ENCODE results near the gene RPUSD2.

RPUSD2 gene, protein sequence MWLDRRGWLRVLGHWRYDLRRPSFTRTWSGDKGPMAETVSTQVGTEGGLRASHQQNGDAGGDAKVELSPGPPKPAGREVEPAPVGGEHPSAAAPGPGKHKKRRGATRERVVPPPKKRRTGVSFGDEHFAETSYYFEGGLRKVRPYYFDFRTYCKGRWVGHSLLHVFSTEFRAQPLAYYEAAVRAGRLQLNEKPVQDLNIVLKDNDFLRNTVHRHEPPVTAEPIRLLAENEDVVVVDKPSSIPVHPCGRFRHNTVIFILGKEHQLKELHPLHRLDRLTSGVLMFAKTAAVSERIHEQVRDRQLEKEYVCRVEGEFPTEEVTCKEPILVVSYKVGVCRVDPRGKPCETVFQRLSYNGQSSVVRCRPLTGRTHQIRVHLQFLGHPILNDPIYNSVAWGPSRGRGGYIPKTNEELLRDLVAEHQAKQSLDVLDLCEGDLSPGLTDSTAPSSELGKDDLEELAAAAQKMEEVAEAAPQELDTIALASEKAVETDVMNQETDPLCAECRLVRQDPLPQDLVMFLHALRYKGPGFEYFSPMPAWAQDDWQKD

DNA sequence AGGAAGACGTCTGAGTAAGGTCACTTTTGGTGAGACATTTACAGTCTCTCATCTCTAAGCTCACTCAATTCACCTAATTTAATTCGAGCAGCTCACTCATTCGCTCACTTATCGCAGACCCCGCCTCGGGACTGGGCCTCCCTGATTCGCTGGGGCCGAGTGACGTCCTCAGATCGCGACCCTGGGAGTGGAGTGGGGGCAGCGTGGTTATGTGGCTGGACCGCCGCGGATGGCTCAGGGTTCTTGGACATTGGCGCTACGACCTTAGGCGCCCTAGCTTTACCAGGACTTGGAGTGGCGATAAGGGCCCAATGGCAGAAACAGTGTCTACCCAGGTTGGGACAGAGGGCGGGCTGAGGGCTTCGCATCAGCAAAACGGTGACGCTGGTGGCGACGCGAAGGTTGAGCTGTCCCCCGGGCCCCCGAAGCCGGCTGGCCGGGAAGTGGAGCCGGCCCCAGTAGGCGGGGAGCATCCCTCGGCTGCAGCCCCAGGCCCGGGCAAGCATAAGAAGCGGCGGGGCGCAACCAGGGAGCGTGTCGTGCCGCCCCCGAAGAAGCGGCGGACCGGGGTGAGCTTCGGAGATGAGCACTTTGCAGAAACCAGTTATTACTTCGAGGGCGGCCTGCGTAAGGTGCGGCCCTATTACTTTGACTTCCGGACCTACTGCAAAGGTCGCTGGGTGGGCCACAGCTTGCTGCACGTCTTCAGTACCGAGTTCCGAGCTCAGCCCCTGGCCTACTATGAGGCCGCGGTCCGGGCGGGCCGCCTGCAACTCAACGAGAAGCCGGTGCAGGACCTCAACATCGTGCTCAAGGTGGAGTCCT lies at the start of gene RPUSD2:
TSS of gene RPUSD2 (plus strand) at position 171 of the 825 bp plus-strand sequence. CDS start at position 210, 39 bp downstream.
- DNase-seq (ENCODE audit: low read depth, low spot score): peak; percentile 42

DNA sequence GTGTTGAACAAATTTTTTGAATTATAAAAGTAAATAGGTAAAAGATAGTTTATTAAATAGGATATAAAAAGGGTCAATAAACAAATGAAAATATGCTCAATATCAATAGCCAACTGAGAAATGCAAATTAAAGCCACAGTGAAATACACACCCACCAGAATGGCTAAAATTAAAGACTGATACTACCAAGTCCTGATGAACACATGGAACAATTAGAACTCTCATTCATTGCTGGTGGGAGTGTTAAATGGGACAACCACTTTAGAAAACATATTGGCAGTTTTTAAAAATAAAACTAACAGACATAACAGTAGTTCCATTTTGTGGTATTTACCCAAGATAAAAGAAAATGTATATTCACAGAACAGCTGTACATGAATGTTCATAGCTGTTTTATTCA lies 45.5 kb upstream of the RPUSD2 start:
- DNase-seq (ENCODE audit: low read depth, low spot score): no peak

DNA sequence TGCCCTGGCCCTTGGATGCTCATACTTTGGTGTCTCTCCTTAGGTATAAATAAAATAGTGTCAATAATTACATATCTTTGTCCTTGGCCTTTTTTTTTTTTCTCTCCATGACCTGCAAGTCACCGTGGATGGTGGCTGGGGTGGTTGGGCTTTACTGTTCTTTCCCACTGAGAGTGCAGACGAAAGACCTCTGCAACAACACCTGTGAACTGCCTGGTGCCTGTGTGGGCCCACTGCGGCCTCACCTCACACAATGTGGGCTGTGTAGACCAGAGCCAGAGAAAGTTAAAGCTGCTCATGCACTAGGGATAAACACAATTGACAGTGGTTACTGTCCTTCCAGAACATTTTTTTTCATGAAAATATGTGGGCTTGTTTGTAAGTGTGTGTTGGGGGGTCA lies 43.2 kb upstream of the RPUSD2 start:
- no peak for DNase-seq (ENCODE audit: low read depth, low spot score)

DNA sequence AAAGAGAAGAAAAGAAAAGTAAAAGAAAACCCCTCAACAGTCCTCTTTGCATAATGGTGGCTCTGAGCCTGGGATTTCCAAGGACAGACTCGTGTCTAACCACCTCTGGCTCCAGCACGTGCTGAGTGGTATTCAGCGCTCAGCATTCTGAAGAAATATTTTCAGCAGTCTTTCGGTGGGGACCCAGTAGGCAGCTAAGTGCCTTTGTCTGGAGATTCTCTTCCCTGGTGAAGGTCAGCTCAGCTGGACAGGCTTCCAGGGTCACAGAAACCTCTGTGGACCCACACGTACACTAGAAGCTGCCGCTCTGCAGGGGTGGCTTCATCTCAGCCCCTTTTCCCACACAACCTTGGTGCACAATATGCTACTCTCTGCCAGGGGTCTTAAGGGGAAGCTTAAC lies 40.3 kb upstream of the RPUSD2 start:
- no peak for DNase-seq (ENCODE audit: low read depth, low spot score)

DNA sequence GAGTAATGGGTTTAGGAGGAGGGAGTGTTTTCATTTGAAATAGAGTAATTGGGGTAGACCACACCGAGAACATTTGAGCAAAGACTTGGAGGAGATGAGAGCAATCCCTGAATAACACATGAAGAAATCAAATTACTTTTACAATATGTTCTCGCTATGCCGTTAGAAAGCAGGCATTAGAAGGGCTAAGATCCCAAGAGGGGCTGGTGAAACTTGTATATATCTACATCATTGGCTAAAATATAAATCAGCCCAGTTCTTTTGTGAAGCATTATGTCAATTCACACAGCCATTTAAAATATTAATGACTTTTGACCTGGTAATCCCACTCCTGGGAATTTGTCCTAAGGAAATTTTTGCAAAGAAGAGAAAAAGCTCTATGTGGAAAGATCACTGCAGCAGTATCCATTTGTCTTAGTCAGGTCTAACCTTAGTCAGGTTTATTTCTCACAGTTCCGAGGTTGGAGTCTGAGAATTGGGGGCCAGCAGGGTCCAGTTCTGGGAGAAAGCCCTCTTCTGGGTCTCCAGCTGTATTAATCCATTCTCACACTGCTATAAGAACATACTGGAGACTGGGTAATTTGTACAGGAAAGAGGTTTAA lies 35.2 kb upstream of the RPUSD2 start:
- DNase-seq (ENCODE audit: low read depth, low spot score): no peak

DNA sequence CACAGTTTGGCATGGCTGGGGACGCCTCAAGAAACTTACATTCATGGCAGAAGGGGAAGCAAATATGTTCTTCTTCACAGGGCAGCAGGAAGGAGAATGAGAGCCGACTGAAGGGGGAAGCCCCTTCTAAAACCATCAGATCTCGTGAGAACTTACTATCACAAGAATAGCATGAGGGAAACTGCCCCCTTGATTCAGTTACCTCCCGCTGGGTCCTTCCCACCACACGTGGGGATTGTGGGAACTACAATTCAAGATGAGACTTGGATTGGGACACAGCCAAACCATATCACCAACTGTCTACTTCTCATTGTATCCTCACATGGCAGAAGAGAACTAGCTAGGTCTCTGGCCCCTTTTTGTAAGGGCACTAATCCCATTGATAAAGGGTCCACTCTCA lies 34.7 kb upstream of the RPUSD2 start:
- no peak for DNase-seq (ENCODE audit: low read depth, low spot score)

DNA sequence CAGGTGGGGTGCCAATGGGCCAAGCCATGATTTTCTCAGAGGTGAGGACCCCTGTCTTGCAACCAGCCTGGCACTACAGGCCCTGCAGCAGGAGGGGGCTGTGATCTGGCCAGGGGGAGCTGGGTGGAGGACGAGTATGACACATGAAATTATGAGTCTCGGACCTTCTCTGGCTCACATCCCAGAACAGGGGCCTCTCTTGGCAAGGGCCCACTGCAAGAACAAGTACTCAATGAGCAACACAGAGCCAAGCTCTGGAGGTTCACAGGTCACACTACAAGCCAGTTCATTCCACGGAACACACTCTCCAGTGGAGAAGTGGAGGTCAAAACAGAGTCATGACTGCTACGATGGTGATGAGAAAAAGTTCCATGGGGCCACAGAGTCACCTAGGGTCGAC lies 32.6 kb upstream of the RPUSD2 start:
- DNase-seq (ENCODE audit: low read depth, low spot score): no peak

DNA sequence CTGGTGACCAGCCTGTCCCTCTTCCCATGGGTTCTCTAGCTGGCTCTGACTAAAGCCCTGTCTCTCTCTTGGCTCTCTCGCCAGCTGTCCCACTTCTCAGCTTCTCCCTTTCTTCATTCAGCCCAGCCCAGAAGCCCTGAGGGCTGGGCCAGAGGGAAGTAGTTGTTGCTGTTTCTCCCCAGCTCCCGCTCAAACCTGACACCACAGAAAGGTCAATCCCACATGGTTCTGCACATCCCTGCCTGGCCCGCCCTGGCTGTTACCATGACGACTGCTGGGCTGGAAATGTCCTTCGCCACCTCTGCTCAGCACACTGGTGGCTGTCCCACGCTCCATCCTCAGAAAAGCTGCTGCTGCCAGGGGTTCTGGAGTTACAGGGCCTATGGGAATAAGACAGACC lies 30.1 kb upstream of the RPUSD2 start:
- no peak for DNase-seq (ENCODE audit: low read depth, low spot score)

DNA sequence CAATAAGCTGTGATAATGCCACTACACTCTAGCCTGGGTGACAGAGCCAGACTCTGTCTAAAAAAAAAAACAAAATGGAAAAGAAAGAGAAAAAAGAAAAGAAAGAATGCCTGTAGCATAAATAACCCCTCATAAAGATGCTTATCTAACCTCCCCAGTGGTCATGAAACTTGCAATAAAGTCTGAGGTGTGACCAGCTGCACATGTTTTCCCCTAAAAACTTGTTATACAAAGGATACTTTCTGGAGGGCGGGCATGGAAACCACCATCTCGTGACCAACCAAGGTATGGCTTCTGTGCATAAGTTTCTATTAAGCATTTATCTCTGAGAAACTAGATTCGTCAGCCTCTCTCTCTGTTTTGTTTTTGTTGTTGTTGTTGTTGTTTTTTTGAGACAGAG lies 26.0 kb upstream of the RPUSD2 start:
- DNase-seq (ENCODE audit: low read depth, low spot score): no peak

DNA sequence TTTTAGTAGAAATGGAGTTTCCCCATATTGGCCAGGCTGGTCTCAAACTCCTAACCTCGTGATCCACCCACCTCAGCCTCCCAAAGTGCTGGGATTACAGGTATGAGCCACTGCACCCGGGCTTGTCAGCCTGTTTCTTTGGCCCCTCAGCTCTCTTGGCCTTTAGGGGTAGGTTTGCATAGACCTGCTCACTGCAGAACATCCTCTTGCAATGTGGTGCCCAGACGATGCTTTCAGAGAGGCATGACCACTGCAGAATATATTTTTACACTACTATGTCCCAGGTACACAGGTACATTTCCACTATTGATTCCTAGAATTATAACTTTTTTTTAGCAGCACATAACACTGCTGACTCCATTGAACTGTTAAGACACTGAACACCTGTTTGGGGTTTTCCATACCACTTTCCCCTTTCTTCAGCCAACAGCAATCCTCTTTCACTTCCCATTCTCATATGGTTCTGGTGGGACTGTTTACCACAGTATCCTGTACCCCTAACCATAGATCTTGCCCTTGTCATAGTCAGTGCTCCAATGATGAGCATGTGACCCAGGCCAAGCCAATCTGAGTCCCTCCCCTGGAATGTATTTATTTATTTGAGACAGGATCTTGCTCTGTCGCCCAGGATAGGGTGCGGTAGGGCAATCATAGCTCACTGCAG lies 25.3 kb upstream of the RPUSD2 start:
- no peak for DNase-seq (ENCODE audit: low read depth, low spot score)

DNA sequence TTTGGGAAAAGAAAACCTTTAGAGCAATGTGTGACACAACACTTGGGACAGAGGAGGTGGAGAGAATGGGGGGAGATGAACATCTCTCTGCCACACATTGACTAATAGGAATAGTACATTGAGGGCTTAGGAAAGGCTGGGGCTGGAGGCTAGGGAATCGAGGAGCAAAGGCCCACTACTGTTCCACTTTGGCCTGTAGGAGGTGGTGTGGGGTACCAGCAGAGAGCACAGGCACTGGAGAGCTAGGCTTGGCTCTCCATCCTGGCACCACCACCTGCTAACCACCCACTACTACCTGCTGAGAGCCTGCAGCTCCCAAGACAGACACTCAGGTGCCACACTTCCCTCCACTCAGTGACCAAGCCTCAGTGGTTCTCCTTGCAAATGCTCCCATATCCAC lies 23.6 kb upstream of the RPUSD2 start:
- no peak for DNase-seq (ENCODE audit: low read depth, low spot score)

DNA sequence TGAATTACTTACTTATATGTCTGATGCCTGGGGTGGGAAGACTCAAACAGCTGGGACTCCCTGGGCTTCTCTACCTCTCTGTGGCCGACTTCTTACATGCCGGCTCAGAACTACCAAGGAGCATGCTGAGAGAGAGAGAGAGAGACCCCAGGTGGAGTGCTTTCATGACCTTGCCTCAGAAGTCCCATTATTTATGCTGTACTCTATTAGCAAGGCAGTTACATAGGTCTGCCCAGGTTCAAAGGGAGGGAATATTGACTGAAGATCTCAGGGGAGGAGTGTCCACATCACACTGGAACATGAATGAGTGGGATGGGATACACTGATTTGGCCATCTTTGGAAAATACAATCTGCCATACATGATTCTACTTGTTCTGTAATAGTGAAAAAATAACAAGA lies 20.5 kb upstream of the RPUSD2 start:
- DNase-seq (ENCODE audit: low read depth, low spot score): no peak

DNA sequence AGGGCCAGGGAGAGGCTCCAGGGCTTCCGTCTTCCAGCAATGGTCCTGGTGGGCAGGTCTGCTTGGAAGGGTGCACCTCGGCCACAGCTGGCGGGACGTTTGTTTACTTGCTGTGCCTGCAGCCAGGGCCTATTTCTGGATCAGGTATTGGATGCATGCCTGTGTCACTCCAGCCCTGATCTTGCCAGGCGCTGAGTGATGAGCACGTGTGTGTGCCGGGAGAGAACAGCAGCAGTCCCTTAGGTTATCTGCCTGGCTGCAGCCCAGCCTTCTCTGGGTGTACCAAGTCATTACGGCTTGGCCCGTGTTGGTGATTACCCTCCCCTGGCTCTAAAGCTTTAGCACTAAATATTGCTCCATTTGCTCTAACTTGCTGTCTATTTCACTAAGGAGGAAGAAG lies 19.2 kb upstream of the RPUSD2 start:
- no peak for DNase-seq (ENCODE audit: low read depth, low spot score)

DNA sequence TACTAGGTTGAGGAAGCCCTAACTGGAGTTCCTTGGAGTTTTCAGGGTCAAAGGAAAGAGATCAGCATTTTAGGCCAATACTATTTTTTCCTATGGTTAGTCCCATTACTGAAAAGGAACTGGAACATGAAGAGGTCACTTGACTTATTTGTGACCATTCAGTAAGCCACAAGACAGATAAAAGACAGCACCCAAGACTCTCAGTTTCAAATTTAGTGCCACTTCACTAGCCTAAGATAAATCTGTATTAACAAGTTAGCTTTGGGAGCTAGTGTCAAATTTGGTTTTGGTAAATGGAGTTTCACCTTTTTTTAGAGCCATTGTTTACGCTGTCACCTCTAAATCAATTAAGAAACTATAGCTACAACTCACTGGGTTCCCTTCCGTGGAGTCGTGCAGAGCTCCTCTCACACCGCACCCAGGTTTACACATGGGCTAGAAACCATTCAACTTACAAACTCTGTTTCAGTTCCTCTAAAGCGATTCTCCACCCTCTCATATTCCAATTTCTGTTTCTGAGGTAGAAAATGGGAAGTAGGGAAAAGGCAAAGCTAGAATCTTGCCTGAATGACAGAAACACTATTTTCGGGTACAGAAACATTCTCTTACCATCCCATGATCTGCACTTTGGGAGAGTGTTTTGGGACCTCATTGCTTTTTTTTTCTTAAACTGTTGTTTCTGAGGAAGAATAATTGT lies 18.6 kb upstream of the RPUSD2 start:
- no peak for DNase-seq (ENCODE audit: low read depth, low spot score)

DNA sequence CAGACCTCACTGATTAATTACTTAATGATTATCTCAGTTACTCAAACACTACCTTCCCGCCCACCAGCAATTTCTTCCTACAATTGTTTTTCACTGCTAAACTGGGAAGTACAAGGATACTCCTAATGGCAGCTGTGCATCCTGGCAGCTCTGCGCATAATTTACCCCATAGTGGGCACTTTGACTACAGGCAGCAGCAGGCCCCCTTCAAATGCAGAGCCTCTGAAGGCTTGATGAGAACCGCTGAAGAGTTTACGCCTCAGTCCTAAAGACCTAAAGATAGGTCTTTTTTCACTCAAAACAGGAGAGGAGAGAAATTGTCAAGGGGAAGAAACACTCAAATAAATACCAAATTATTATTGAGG lies 15.0 kb upstream of the RPUSD2 start:
- no peak for DNase-seq (ENCODE audit: low read depth, low spot score)

DNA sequence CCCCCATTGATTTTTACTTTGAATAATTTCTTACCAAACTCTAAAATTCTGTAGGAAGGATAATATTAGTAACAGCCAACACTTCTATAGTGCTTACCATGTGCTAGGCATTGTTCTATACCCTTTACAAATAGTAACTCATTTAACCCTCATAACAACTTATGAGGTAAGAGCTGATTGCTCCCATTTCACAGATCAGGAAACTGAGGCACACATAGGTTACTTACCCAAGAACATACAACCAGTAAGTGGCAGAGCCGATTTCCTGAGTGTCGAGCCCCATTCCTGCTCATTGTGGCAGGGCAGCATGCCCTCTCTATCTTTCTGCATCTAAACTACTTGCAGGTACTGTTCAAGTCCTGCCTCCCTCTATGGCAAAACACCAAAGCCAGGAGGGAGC lies 13.2 kb upstream of the RPUSD2 start:
- DNase-seq (ENCODE audit: low read depth, low spot score): no peak

DNA sequence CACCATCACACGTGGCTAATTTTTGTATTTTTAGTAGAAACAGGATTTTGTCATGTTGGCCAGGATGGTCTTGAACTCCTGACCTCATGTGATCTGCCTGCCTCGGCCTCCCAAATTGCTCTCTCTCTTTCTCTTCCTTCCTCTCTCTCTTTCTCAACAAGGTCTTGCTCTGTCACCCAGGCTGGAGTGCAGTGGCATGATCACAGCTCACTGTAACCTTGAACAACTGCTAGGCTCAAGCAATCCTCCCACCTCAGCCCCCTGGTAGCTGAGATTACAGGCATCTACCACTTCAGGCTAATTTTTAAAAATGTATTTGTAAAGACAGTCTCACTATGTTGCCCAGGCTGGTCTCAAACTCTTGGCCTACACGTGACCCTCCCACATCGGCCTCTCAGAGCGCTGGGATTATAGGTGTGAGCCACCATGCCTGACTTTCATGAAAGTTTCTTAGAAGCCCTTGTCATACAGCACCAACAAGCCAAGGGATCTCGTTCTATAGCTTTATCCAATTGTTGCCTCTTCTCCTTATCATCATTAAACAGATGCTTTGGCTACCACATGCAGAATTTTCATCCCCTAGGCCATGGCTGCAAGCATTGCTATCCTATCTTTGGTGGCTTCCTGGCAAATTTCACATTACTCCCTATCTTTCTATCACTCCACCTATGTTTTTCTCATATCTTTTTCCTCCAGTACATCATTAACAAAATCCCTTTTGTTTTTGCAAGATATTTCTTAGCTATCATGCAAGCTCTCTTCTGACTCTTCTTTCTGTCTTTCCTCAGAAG lies 10.0 kb upstream of the RPUSD2 start:
- no peak for DNase-seq (ENCODE audit: low read depth, low spot score)

DNA sequence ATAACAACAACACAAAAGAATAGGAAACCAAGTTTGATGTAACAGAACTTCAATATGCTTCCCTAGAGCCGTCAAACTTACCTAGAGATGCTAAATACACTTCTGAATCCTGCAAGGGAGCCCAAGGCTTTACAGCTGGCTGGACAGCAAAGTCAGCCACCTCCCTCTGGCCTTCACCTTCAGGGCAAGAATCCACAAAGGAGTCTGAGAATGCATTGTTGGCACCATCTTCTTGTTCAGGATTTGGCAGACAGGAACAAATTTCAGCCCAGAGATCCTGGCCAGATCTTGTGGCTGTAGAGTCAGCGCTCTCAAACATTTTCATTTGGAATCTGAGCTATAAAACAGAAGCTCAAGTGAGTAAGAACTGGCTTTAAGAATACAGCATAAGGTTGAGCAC lies 6.4 kb upstream of the RPUSD2 start:
- DNase-seq (ENCODE audit: low read depth, low spot score): no peak

DNA sequence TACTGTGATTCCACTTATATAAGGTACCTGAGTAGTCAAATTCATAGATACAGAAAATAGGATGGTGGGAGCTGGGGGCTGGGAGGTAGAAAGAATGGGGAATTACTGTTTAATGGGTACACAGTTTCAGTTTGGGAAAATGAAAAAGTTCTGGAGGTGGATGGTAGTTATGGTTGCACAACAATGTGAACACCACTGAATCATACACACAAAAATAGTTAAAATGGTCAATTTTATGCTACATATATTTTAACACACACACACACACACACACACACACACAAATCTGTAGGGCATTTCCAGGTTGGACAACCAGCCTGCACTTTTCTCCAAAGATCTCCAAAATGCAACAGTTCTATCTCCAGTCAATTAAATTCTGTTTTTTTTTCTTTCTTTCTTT lies 5.7 kb upstream of the RPUSD2 start:
- DNase-seq (ENCODE audit: low read depth, low spot score): no peak

DNA sequence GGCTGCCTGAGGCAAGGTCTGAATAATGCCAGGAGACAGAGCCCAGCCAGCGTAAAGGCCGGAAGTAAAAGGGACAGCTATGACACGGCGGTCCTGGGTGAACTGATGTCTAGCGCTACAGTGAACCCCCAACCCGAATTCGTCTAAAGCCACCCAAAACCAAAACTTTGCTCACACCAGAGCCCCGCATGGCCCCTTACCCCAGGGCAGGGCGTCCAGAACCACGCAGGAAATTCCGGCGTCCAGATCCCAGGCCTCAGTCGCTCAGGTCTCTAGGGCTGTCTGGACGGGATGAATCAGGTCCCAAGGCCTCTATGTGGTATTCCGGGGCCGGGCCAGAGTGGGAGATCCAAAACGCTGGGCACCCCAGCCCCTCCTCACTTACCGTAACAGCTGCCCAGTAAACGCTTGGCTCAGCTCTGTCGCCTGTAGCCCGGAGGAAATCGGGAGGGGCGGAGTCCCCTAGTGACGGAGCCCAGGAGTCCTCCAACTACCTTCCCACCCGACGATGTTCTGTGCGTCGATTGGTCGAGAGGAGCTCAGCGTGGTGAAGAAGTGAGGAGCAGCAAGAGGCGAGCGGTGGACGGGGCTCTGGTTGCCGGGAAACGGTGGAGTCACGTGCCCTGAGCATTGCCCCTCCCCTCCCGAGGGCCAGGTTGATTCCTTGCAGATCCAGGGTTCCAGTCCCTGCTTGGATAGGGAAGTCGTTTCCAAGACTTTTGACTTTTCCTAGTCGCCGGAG lies 4.3 kb upstream of the RPUSD2 start, which contains the start of gene CCDC32:
TSS of gene CCDC32 (minus strand) at position 452 of the 742 bp plus-strand sequence. CDS start 2,027 bp downstream, outside the sequence.
- DNase-seq (ENCODE audit: low read depth, low spot score): peak; percentile 93

Measured in brain pericyte (primary cell).